Liver (tissue), 3 donors: ENCODE results near the gene DCAF4.

ENCODE experiments used
- CTCF ChIP-seq: fragments of 150-350 bp; IDR thresholded peaks from 2 replicates; pipeline ENCODE4 v1.5.1; 2017; ENCODE audit warnings: improper control_type of control experiment, low read depth, low read length; ENCODE audit not compliant: missing input control
- GABPA ChIP-seq, 2 donors: IDR thresholded peaks in 1 of 2; conservative IDR thresholded peaks in 1 of 2; 2 replicates each; pipeline ENCODE4 v1.6.1; 2016; ENCODE audit warnings: antibody characterized with exemption in 2 of 2, mild to moderate bottlenecking in 1 of 2, moderate library complexity in 1 of 2
- MAX ChIP-seq: IDR thresholded peaks from 2 replicates; pipeline ENCODE4 v1.6.1; 2016; ENCODE audit warnings: antibody characterized with exemption
- RXRA ChIP-seq, 2 donors: IDR thresholded peaks; 2 replicates each; pipeline ENCODE4 v1.6.1; 2017 to 2018; ENCODE audit warnings: antibody characterized with exemption in 2 of 2, mild to moderate bottlenecking in 1 of 2
- SP1 ChIP-seq: IDR thresholded peaks from 2 replicates; pipeline ENCODE4 v1.6.1; 2018; ENCODE audit warnings: antibody characterized with exemption, mild to moderate bottlenecking
- TAF1 ChIP-seq: conservative IDR thresholded peaks from 2 replicates; pipeline ENCODE4 v1.6.1; 2016; ENCODE audit warnings: antibody characterized with exemption, mild to moderate bottlenecking
- YY1 ChIP-seq: IDR thresholded peaks from 2 replicates; pipeline ENCODE4 v1.6.1; 2016; ENCODE audit warnings: antibody characterized with exemption, mild to moderate bottlenecking
- donor health status: healthy.
- donor health status: healthy.

GRCh38 chr14:72986214-72986613 is 60.0 kb downstream of the DCAF4 start:
- TF ChIP-seq CTCF (no peak), YY1 (no peak), MAX (no peak), TAF1 (no peak), GABPA (IDR thresholded peaks at IDR 0.05 in 1 of 2, conservative IDR thresholded peaks at IDR 0.05 in 1 of 2) (no peak), RXRA (IDR thresholded peaks at IDR 0.05) (no peak), SP1 (no peak)
